Ascending aorta (tissue), 2 donors: ENCODE data around the gene NKX2-3. TPM values are rescaled to one million over a fixed set of nuclear protein-coding genes. Genes with fewer than 3 reads are reported as not detected.

Experiments used
- DNase-seq, 2 donors: peaks; one replicate each; pipeline ENCODE4 v3.0.0-alpha.2; 2019; ENCODE audit warnings: low spot score in 2 of 2
- H3K27ac ChIP-seq, 2 donors: fragments of 200-600 bp; sonication (generic); one replicate each; pipeline ENCODE4 v1.5.1; 2016 to 2017; ENCODE audit warnings: mild to moderate bottlenecking in 1 of 2
- H3K27me3 ChIP-seq: fragments of 200-600 bp; sonication (generic); one replicate; pipeline ENCODE4 v1.5.1; 2017
- H3K36me3 ChIP-seq, 2 donors: fragments of 200-600 bp; sonication (generic); one replicate each; pipeline ENCODE4 v1.5.1; 2016
- H3K4me1 ChIP-seq, 2 donors: fragments of 200-600 bp; sonication (generic); one replicate each; pipeline ENCODE4 v1.5.1; 2016 to 2017; ENCODE audit warnings: mild to moderate bottlenecking in 1 of 2
- H3K4me3 ChIP-seq, 2 donors: fragments of 200-600 bp; sonication (generic); one replicate each; pipeline ENCODE4 v1.5.1; 2016 to 2017; ENCODE audit warnings: mild to moderate bottlenecking in 1 of 2
- H3K9me3 ChIP-seq, 2 donors: fragments of 200-600 bp; sonication (generic); one replicate each; pipeline ENCODE4 v1.5.1; 2016
- CTCF ChIP-seq, 3 experiments: fragments of 200-600 bp in 2 of 3; fragments of 450-650 bp in 1 of 3; sonication (generic) in 2 of 3; IDR thresholded peaks; one replicate each; pipeline ENCODE4 v1.5.1; 2016 to 2019; ENCODE audit warnings: antibody characterized with exemption in 3 of 3, mild to moderate bottlenecking in 1 of 3, moderate library complexity in 1 of 3
- intact Hi-C: fragments of 100-400 bp; cut with DNase I; formaldehyde crosslinking; loops from one replicate; pipeline ENCODE4 v1.15.1; 2023
- total RNA-seq: library from RNA; depleted of rRNA; stranded (reverse); fragments of >200 nt; gene quantifications from one replicate; pipeline ENCODE4 v1.1.0, GENCODE V29; 2016

The NKX2-3 gene
- total RNA-seq, 1 donor from 2014 or later, result not detected

DNA sequence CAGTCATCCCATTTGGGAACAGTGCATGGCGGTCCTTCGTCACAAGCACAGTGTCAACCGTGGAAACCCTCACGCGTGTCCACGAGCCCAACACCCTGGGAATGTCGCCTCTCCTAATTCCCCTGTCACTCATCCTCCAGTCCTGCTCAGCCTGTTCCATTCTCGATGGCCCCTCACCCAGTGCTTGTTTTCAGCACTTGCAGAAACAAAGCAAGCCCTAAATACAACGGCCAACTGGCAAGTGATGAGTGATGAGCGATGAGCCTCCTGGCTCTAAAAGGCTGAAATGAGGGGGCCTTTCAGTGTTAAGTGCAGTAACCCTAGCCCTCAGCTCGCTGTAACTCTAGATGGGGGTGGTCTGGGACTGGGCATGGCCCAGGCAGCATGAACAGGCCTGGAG, 22.6 kb downstream of the NKX2-3 start:
- no peak for TF ChIP-seq CTCF (IDR thresholded peaks at IDR 0.05)
- no peaks in the 10 kb centered on the region for H3K36me3 ChIP-seq
- H3K4me3 ChIP-seq, result no peak overlapping the region
- no peak for DNase-seq
- intact Hi-C loops, result no loop called here
- H3K9me3 ChIP-seq, result no peaks in the 10 kb centered on the region
- no peak overlapping the region for H3K27ac ChIP-seq
- H3K27me3 ChIP-seq, result no peaks in the 10 kb centered on the region
- H3K4me1 ChIP-seq, result no peaks in the 10 kb centered on the region

DNA sequence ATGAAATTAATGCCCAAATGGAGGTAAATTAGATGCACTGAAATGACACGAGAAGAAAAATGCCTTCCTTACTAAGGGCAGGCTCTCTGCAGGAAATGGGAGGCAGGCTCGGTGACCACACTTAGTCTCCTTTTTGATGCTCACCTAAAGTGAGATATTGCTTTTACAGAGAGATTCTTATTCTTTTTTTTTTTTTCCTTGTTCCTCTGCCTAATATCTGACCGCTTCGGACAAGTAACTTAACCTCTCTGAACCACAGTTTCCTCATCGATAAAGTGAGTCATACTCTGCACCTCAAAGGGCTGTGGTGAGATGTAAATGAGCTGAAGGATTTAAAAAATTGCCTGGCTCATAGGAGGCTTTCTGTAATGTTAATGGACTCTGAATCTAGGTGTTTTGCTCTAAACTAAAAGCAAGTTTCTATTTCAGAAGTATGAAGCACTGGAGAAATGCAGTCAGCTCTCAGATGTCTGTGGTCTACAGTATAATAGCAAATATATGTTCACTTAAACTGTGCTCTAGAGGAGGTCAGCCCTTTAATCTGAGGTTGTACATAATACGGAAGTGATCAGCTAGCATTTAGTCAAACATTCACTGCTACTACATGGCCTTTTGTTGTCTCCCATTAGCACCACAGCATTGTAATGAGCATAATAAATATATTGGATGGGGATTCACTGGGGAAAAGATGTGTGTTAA, 23.2 kb downstream of the NKX2-3 start:
- Histone ChIP-seq H3K9me3 (no peaks in the 10 kb centered on the region), H3K27ac (no peak overlapping the region), H3K27me3 (no peaks in the 10 kb centered on the region), H3K4me1 (no peaks in the 10 kb centered on the region), H3K4me3 (no peak overlapping the region), H3K36me3 (no peaks in the 10 kb centered on the region)
- DNase-seq, result no peak
- no peak for TF ChIP-seq CTCF (IDR thresholded peaks at IDR 0.05)
- intact Hi-C loops, result no loop called here

DNA sequence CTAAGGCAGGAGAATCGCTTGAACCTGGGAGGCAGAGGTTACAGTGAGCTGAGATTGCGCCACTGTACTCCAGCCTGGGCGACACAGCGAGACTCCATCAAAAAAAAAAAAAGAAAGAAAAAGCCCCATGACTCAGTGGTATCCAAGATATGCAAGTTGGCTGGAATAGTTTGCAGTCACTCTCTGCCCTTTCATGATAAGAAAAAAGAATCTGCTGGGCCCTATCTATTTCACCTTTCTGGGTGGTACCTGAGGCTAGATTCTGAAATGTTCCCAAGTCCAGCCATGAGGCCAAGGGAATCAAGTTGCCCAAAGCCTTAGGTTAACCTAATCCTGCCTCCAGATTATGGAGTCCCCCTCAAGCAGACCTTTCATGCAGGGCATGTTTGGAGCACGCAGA, 24.3 kb downstream of the NKX2-3 start:
- no peak for DNase-seq
- no peak overlapping the region for H3K27ac ChIP-seq
- no peaks in the 10 kb centered on the region for H3K27me3 ChIP-seq
- no peak overlapping the region for H3K4me3 ChIP-seq
- intact Hi-C loops, result no loop called here
- TF ChIP-seq CTCF (IDR thresholded peaks at IDR 0.05), result no peak
- H3K9me3 ChIP-seq, result no peaks in the 10 kb centered on the region
- H3K4me1 ChIP-seq, result no peaks in the 10 kb centered on the region
- H3K36me3 ChIP-seq, result no peaks in the 10 kb centered on the region

GRCh38 chr10:99558708-99559107, 26.0 kb downstream of the NKX2-3 start:
- Histone ChIP-seq H3K36me3 (no peaks in the 10 kb centered on the region), H3K4me3 (no peak overlapping the region), H3K27ac (no peak overlapping the region), H3K4me1 (no peaks in the 10 kb centered on the region), H3K9me3 (no peaks in the 10 kb centered on the region), H3K27me3 (no peaks in the 10 kb centered on the region)
- TF ChIP-seq CTCF (IDR thresholded peaks at IDR 0.05), result no peak
- intact Hi-C loops, result no loop called here
- no peak for DNase-seq

- no peak for DNase-seq
- Histone ChIP-seq H3K4me3 (no peak overlapping the region), H3K4me1 (no peaks in the 10 kb centered on the region), H3K27me3 (no peaks in the 10 kb centered on the region), H3K9me3 (no peaks in the 10 kb centered on the region), H3K27ac (no peak overlapping the region), H3K36me3 (no peaks in the 10 kb centered on the region)
- peak; percentile 34 to 52 (median 44) for TF ChIP-seq CTCF (IDR thresholded peaks at IDR 0.05)
- intact Hi-C loops, result no loop called here
Observed at GRCh38 chr10:99560277-99561126, 27.8 kb downstream of the NKX2-3 start.
